Endothelial cell of umbilical vein (primary cell): Measurements from ENCODE around the gene MEIS3. TPM values are rescaled to one million over a fixed set of nuclear protein-coding genes. Genes with fewer than 3 reads are reported as not detected.

Experiments used
- BruUV-seq: library from RNA; stranded (reverse); fragments of 400-500 nt; replicated peaks from 2 replicates; lab custom pipeline; 2021; lab: Mats Ljungman, UMichigan
- CTCF ChIA-PET: fragments of 300-600, 350-600 bp; sonication (Branson Sonifier 250); formaldehyde crosslinking; loops from one replicate; lab custom pipeline; 2021; ENCODE audit warnings: antibody characterized with exemption, inconsistent platforms; lab: Charles Lee
- POLR2A ChIA-PET: fragments of 300-600, 350-600 bp; sonication (Branson Sonifier 250); formaldehyde crosslinking; loops from one replicate; lab custom pipeline; 2021; ENCODE audit warnings: antibody characterized with exemption, inconsistent platforms; lab: Charles Lee
- DNase-seq: peaks from one replicate; pipeline ENCODE4 v3.0.0-alpha.2; 2011; ENCODE audit warnings: low read depth, low spot score
- FAIRE-seq: peaks from 2 replicates; lab custom pipeline; 2011; peaks lifted over from hg19 to GRCh38; lab: Jason Lieb, UNC
- H2AFZ ChIP-seq: 2 replicates; pipeline ENCODE4 v1.6.0; 2012; ENCODE audit warnings: low read depth, low read length, control low read depth, inconsistent platforms
- H3K27ac ChIP-seq: 2 replicates; pipeline ENCODE4 v1.5.1; 2011; ENCODE audit warnings: low read depth, mild to moderate bottlenecking, control low read depth, low read length, moderate library complexity; ENCODE audit not compliant: insufficient read depth
- H3K27me3 ChIP-seq, 2 experiments: 2 replicates each; pipeline versions ENCODE4 v1.6.0 to v1.6.1; 2011; ENCODE audit warnings: low read length in 2 of 2, mixed read lengths in 1 of 2; ENCODE audit not compliant: control insufficient read depth in 2 of 2, insufficient read depth in 2 of 2
- H3K36me3 ChIP-seq, 2 experiments: 2 replicates in 1 of 2; 3 replicates in 1 of 2; pipeline ENCODE4 v1.5.1; 2011; ENCODE audit warnings: low read length in 2 of 2, mild to moderate bottlenecking in 1 of 2, moderate library complexity in 1 of 2; ENCODE audit not compliant: control insufficient read depth in 2 of 2, insufficient read depth in 2 of 2; ENCODE audit errors: extremely low read depth in 1 of 2
- H3K4me1 ChIP-seq: 3 replicates; pipeline ENCODE4 v1.5.1; 2011; ENCODE audit warnings: mild to moderate bottlenecking, low read length; ENCODE audit not compliant: control insufficient read depth, insufficient read depth; ENCODE audit errors: extremely low read depth
- H3K4me2 ChIP-seq: 2 replicates; pipeline ENCODE4 v1.6.1; 2011; ENCODE audit warnings: low read length, control low read depth, mixed read lengths; ENCODE audit not compliant: insufficient read depth
- H3K4me3 ChIP-seq, 3 experiments: fragments of 200-600 bp in 1 of 3; sonication (generic), shearing (Covaris generic) in 1 of 3; replicated peaks in 1 of 3; 2 replicates each; pipeline ENCODE4 v1.5.1; 2011 to 2016; ENCODE audit warnings: control low read depth in 3 of 3, low read length in 3 of 3, mild to moderate bottlenecking in 2 of 3, inconsistent platforms in 1 of 3, low read depth in 1 of 3, moderate library complexity in 1 of 3; ENCODE audit not compliant: insufficient read depth in 1 of 3
- H3K79me2 ChIP-seq: 2 replicates; pipeline ENCODE4 v1.6.0; 2012; ENCODE audit warnings: low read length, inconsistent platforms; ENCODE audit not compliant: control insufficient read depth, insufficient read depth
- H3K9ac ChIP-seq: replicated peaks from 2 replicates; pipeline ENCODE3; 2011; ENCODE audit warnings: low read length, control low read depth; ENCODE audit not compliant: insufficient read depth; ENCODE audit errors: extremely low read depth
- H3K9me1 ChIP-seq: replicated peaks from 3 replicates; pipeline ENCODE4 v1.6.0; 2011; ENCODE audit warnings: mild to moderate bottlenecking, low read length; ENCODE audit not compliant: control insufficient read depth, insufficient read depth; ENCODE audit errors: extremely low read depth
- H3K9me3 ChIP-seq: replicated peaks from 2 replicates; pipeline ENCODE4 v1.5.1; 2012; ENCODE audit warnings: low read length, inconsistent platforms; ENCODE audit not compliant: control insufficient read depth, insufficient read depth
- H4K20me1 ChIP-seq: replicated peaks from 2 replicates; pipeline ENCODE3; 2011; ENCODE audit warnings: mild to moderate bottlenecking, low read length; ENCODE audit not compliant: control insufficient read depth, insufficient read depth; ENCODE audit errors: extremely low read depth
- EZH2 ChIP-seq: IDR thresholded peaks from 2 replicates; pipeline ENCODE4 v1.6.1; 2012; ENCODE audit warnings: borderline replicate concordance, low read depth, mild to moderate bottlenecking, moderate library complexity, low read length, inconsistent platforms; ENCODE audit not compliant: severe bottlenecking
- FOS ChIP-seq: IDR thresholded peaks from 2 replicates; pipeline ENCODE4 v1.6.1; 2011; ENCODE audit warnings: mild to moderate bottlenecking, low read length, moderate library complexity, borderline replicate concordance; ENCODE audit not compliant: insufficient read depth
- GATA2 ChIP-seq: IDR thresholded peaks from 2 replicates; pipeline ENCODE4 v1.7.0; 2011; ENCODE audit warnings: low read depth, mild to moderate bottlenecking, moderate library complexity, mixed read lengths, low read length; ENCODE audit not compliant: insufficient read length, insufficient read depth
- JUN ChIP-seq: IDR thresholded peaks from 2 replicates; pipeline ENCODE4 v1.6.1; 2011; ENCODE audit warnings: borderline replicate concordance, low read depth; ENCODE audit not compliant: insufficient read length, insufficient read depth
- MYC ChIP-seq: IDR thresholded peaks from one replicate; pipeline ENCODE4 v1.6.1; 2011; ENCODE audit warnings: mild to moderate bottlenecking, low read depth, low read length
- POLR2A ChIP-seq: IDR thresholded peaks from 2 replicates; pipeline ENCODE4 v1.6.1; 2012; ENCODE audit warnings: low read depth, mild to moderate bottlenecking, control low read depth, low read length
- POLR2AphosphoS5 ChIP-seq: IDR thresholded peaks from 2 replicates; pipeline ENCODE4 v1.6.1; 2012; ENCODE audit warnings: low read depth, mild to moderate bottlenecking, control low read depth, low read length, moderate library complexity; ENCODE audit not compliant: insufficient read depth
- dilution Hi-C: fragments of 300-500 bp; cut with MboI; formaldehyde crosslinking; loops from one replicate; pipeline ENCODE4 v1.15.0; 2019; ENCODE audit warnings: low sequenced_read_pairs; ENCODE audit not compliant: extremely low pct_ligation_motif_present
- intact Hi-C: fragments of 100-400 bp; cut with micrococcal nuclease; formaldehyde crosslinking; loops from one replicate; pipeline ENCODE4 v1.10.0; 2022
- polyA plus RNA-seq, 4 experiments: library from polyadenylated mRNA; depleted of rRNA in 3 of 4; stranded (reverse) in 3 of 4; unstranded in 1 of 4; fragments of >200 nt; gene quantifications; 2 replicates each; pipeline versions ENCODE4 v1.2.1 to v1.2.3, GENCODE V29; 2011 to 2012; ENCODE audit warnings: missing spikeins in 1 of 4
- total RNA-seq: library from RNA; stranded (reverse); gene quantifications from 2 replicates; pipeline ENCODE4 v1.2.3, GENCODE V29; 2021
- TF ChIP-seq, protein P1 (sequence below), 2 donors: IDR thresholded peaks; 1 replicate in 1 of 2; 2 replicates in 1 of 2; pipeline ENCODE4 v1.5.1; 2011; ENCODE audit warnings: low read length in 2 of 2, mild to moderate bottlenecking in 2 of 2, moderate library complexity in 2 of 2, control low read depth in 1 of 2, inconsistent platforms in 1 of 2, low read depth in 1 of 2; ENCODE audit not compliant: insufficient read depth in 1 of 2; ENCODE audit errors: extremely low read depth in 1 of 2
- TF ChIP-seq, protein P2 (sequence below): IDR thresholded peaks from 2 replicates; pipeline ENCODE4 v1.6.1; 2011; ENCODE audit not compliant: insufficient read depth, insufficient read length

Gene MEIS3
- total and polyA plus RNA-seq, 2 donors (not counting 3 experiments of a cell fraction or from before 2014, with no cell fraction given), result 0.42 TPM; not detected in 1

- DNase-seq (no peak), FAIRE-seq (no peak)
- BruUV-seq, result no TSS peak
- dilution Hi-C loops (no loop called here), intact Hi-C loops (no loop called here)
- TF ChIP-seq JUN (no peak), EZH2 (no peak), POLR2A (no peak), GATA2 (no peak), POLR2AphosphoS5 (no peak), MYC (no peak), FOS (no peak)
- TF ChIP-seq, protein P1, sequence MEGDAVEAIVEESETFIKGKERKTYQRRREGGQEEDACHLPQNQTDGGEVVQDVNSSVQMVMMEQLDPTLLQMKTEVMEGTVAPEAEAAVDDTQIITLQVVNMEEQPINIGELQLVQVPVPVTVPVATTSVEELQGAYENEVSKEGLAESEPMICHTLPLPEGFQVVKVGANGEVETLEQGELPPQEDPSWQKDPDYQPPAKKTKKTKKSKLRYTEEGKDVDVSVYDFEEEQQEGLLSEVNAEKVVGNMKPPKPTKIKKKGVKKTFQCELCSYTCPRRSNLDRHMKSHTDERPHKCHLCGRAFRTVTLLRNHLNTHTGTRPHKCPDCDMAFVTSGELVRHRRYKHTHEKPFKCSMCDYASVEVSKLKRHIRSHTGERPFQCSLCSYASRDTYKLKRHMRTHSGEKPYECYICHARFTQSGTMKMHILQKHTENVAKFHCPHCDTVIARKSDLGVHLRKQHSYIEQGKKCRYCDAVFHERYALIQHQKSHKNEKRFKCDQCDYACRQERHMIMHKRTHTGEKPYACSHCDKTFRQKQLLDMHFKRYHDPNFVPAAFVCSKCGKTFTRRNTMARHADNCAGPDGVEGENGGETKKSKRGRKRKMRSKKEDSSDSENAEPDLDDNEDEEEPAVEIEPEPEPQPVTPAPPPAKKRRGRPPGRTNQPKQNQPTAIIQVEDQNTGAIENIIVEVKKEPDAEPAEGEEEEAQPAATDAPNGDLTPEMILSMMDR (IDR thresholded peaks at IDR 0.05; ENCODE audit: extremely low read depth in 1 of 2, insufficient read depth in 1 of 2, low read depth in 1 of 2, low read length in 2 of 2), result no peak
- TF ChIP-seq, protein P2, sequence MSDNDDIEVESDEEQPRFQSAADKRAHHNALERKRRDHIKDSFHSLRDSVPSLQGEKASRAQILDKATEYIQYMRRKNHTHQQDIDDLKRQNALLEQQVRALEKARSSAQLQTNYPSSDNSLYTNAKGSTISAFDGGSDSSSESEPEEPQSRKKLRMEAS, result no peak
- Histone ChIP-seq H3K36me3 (no peaks in the 10 kb centered on the region), H3K4me2 (no peak overlapping the region), H3K79me2 (no peaks in the 10 kb centered on the region), H3K27ac (no peak overlapping the region), H3K27me3 (peaks cover under 1 to 8% of the 10 kb centered on the region in 2 experiments), H3K4me3 (no peak overlapping the region), H2AFZ (no peak overlapping the region), H4K20me1 (no peaks in the 10 kb centered on the region), H3K9ac (no peak overlapping the region), H3K4me1 (no peaks in the 10 kb centered on the region), H3K9me1 (no peaks in the 10 kb centered on the region), H3K9me3 (no peaks in the 10 kb centered on the region)
- ChIA-PET POLR2A (no interaction called here), CTCF (interaction anchor here (1.3 kb wide), 2 partner anchors 17 to 62 kb away, joined by 4 to 5 read pairs; partner anchors contain the start of gene DHX34)
Observed at GRCh38 chr19:47411101-47411500, 8.2 kb downstream of the MEIS3 start.
